ENCODE data around the gene DPH3.

The DPH3 gene

DNA sequence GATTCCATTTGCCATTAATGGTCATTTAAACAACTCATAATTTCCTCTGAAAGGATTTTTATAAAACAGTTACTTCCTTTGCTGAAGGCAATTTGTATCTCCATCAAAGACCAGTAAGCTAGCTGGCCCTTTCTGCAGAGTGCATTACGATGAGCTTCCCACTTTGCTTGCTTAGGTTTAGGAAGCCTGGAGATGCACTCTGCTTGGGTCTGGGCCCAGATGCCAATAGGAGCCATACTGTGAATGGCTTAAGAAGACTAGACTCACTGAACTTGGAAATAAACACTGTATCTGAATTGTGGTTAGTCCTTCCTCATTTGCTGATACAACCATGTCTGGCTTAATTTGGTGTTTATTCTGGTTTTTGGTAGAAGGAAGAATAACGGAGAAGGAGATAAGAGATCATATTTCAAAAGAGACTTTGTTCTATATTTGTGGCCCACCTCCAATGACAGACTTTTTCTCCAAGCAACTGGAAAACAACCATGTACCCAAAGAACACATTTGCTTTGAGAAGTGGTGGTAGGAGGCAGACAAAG, 38.4 kb upstream of the DPH3 start:
- no peaks in the 10 kb centered on the region for H3K9me3 ChIP-seq (ENCODE audit: severe bottlenecking)
- H3K27ac ChIP-seq (ENCODE audit: poor library complexity, severe bottlenecking), result no peak overlapping the region
- ATAC-seq (ENCODE audit: low read depth) (no peak), DNase-seq (ENCODE audit: low spot score) (no peak)
- TF ChIP-seq, protein P1, sequence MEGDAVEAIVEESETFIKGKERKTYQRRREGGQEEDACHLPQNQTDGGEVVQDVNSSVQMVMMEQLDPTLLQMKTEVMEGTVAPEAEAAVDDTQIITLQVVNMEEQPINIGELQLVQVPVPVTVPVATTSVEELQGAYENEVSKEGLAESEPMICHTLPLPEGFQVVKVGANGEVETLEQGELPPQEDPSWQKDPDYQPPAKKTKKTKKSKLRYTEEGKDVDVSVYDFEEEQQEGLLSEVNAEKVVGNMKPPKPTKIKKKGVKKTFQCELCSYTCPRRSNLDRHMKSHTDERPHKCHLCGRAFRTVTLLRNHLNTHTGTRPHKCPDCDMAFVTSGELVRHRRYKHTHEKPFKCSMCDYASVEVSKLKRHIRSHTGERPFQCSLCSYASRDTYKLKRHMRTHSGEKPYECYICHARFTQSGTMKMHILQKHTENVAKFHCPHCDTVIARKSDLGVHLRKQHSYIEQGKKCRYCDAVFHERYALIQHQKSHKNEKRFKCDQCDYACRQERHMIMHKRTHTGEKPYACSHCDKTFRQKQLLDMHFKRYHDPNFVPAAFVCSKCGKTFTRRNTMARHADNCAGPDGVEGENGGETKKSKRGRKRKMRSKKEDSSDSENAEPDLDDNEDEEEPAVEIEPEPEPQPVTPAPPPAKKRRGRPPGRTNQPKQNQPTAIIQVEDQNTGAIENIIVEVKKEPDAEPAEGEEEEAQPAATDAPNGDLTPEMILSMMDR (IDR thresholded peaks at IDR 0.05; ENCODE audit: poor library complexity, severe bottlenecking), result no peak
- H3K4me1 ChIP-seq (ENCODE audit: insufficient read depth, poor library complexity, severe bottlenecking), result no peaks in the 10 kb centered on the region
- no peaks in the 10 kb centered on the region for H3K27me3 ChIP-seq (ENCODE audit: insufficient read depth, poor library complexity, severe bottlenecking)
- peaks cover 31% of the 10 kb centered on the region for H3K36me3 ChIP-seq (ENCODE audit: low read depth)
- no peak overlapping the region for H3K4me3 ChIP-seq (ENCODE audit: severe bottlenecking)

DNA sequence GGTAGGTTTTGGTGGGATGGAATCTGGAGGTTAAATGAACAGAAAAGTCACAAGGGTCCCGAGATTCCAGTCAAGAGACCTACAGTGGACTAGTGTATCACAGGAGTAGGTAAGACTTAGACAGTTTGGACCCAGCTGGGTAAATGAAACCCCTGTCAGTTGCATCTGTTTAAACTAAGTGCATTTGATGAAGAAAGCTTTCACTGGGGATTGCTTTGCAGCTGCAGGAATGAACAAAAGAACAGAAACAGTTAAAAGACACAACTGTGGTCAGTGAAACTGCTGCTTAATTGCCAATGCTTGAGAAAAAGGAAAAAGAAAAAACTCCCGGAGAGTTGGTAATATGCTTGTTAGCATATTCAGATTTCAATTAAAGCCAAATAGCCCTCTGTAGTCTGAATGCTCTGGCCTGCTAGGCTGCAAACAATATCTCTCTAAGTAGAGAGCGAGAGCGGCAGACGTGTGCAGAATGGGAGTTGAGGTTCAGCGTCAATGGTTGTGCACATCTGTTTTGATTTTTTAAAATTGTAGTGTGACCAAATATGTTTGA, 37.4 kb upstream of the DPH3 start:
- Histone ChIP-seq H3K4me1 (ENCODE audit: insufficient read depth, poor library complexity, severe bottlenecking) (no peaks in the 10 kb centered on the region), H3K27me3 (ENCODE audit: insufficient read depth, poor library complexity, severe bottlenecking) (no peaks in the 10 kb centered on the region), H3K36me3 (ENCODE audit: low read depth) (peaks cover 31% of the 10 kb centered on the region), H3K9me3 (ENCODE audit: severe bottlenecking) (no peaks in the 10 kb centered on the region), H3K4me3 (ENCODE audit: severe bottlenecking) (no peak overlapping the region), H3K27ac (ENCODE audit: poor library complexity, severe bottlenecking) (no peak overlapping the region)
- TF ChIP-seq, protein P1 (IDR thresholded peaks at IDR 0.05; ENCODE audit: poor library complexity, severe bottlenecking), result no peak
- no peak for ATAC-seq (ENCODE audit: low read depth)
- no peak for DNase-seq (ENCODE audit: low spot score)

DNA sequence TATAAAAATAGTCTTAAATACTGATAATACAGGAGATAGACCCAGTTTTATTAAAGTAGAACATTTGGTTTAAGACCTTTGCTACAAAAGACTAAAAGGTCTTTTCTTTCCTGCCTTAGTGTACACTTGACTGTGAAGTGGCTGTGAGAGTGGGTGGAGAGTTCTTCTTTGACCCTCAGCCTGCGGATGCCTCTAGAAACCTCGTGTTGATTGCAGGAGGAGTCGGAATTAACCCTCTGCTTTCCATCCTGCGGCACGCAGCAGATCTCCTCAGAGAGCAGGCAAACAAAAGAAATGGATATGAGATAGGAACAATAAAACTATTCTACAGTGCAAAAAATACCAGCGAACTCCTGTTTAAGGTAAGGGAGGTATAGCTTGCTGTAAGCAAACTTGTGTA, 36.8 kb upstream of the DPH3 start:
- Histone ChIP-seq H3K27me3 (ENCODE audit: insufficient read depth, poor library complexity, severe bottlenecking) (no peaks in the 10 kb centered on the region), H3K36me3 (ENCODE audit: low read depth) (peaks cover 31% of the 10 kb centered on the region), H3K4me3 (ENCODE audit: severe bottlenecking) (no peak overlapping the region), H3K9me3 (ENCODE audit: severe bottlenecking) (no peaks in the 10 kb centered on the region), H3K27ac (ENCODE audit: poor library complexity, severe bottlenecking) (no peak overlapping the region), H3K4me1 (ENCODE audit: insufficient read depth, poor library complexity, severe bottlenecking) (no peaks in the 10 kb centered on the region)
- no peak for ATAC-seq (ENCODE audit: low read depth)
- DNase-seq (ENCODE audit: low spot score), result no peak
- TF ChIP-seq, protein P1 (IDR thresholded peaks at IDR 0.05; ENCODE audit: poor library complexity, severe bottlenecking), result no peak

DNA sequence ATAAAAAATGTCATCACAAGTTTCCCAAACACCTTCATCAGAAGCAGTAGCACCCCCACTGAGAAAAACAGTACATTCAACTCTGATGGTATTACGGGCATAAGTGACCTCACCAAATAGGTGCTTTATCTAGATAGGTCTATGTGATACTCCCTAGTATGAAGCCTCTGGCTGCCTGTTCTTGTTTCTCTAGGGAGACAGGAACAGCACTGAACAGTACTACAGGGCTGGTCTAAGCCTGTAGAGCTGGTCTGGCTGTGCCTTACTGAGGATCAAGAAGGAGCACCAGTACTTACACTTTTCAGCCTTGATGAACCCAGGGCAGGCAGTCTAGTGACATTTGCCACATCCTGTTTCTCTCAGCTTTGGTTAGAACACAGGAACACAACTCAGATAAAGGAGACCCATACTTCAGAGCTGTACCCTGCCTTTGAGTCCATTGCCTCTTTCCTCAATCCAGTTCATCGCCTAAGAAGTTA, 36.2 kb upstream of the DPH3 start:
- DNase-seq (ENCODE audit: low spot score) (no peak), ATAC-seq (ENCODE audit: low read depth) (no peak; the same call in 2 of the 3 replicates)
- Histone ChIP-seq H3K27me3 (ENCODE audit: insufficient read depth, poor library complexity, severe bottlenecking) (no peaks in the 10 kb centered on the region), H3K4me3 (ENCODE audit: severe bottlenecking) (no peak overlapping the region), H3K36me3 (ENCODE audit: low read depth) (peaks cover 26% of the 10 kb centered on the region), H3K9me3 (ENCODE audit: severe bottlenecking) (no peaks in the 10 kb centered on the region), H3K4me1 (ENCODE audit: insufficient read depth, poor library complexity, severe bottlenecking) (no peaks in the 10 kb centered on the region), H3K27ac (ENCODE audit: poor library complexity, severe bottlenecking) (no peak overlapping the region)
- TF ChIP-seq, protein P1 (IDR thresholded peaks at IDR 0.05; ENCODE audit: poor library complexity, severe bottlenecking), result no peak

GRCh38 chr3:16300307-16300706, 35.6 kb upstream of the DPH3 start:
- ATAC-seq (ENCODE audit: low read depth) (no peak), DNase-seq (ENCODE audit: low spot score) (no peak)
- Histone ChIP-seq H3K4me3 (ENCODE audit: severe bottlenecking) (no peak overlapping the region), H3K27me3 (ENCODE audit: insufficient read depth, poor library complexity, severe bottlenecking) (no peaks in the 10 kb centered on the region), H3K9me3 (ENCODE audit: severe bottlenecking) (no peaks in the 10 kb centered on the region), H3K27ac (ENCODE audit: poor library complexity, severe bottlenecking) (no peak overlapping the region), H3K36me3 (ENCODE audit: low read depth) (peaks cover 30% of the 10 kb centered on the region), H3K4me1 (ENCODE audit: insufficient read depth, poor library complexity, severe bottlenecking) (no peaks in the 10 kb centered on the region)
- TF ChIP-seq, protein P1 (IDR thresholded peaks at IDR 0.05; ENCODE audit: poor library complexity, severe bottlenecking), result no peak

Measured in RWPE2 (cell line).